Suprapubic skin (tissue), 4 donors: Measurements from ENCODE around the gene P4HB. TPM values are rescaled to one million over a fixed set of nuclear protein-coding genes. Genes with fewer than 3 reads are reported as not detected.

Source experiments
- DNase-seq, 2 donors: peaks; one replicate each; pipeline ENCODE4 v3.0.0-alpha.2; 2019; ENCODE audit warnings: low spot score in 2 of 2
- H3K27ac ChIP-seq: fragments of 200-600 bp; sonication (generic); one replicate; pipeline ENCODE4 v1.5.1; 2019
- H3K27me3 ChIP-seq: fragments of 200-600 bp; sonication (generic); one replicate; pipeline ENCODE4 v1.5.1; 2019
- H3K36me3 ChIP-seq: fragments of 200-600 bp; sonication (generic); one replicate; pipeline ENCODE4 v1.5.1; 2019
- H3K4me1 ChIP-seq: fragments of 200-600 bp; sonication (generic); one replicate; pipeline ENCODE4 v1.5.1; 2019
- H3K4me3 ChIP-seq: fragments of 200-600 bp; sonication (generic); one replicate; pipeline ENCODE4 v1.5.1; 2019; ENCODE audit warnings: mild to moderate bottlenecking
- H3K9me3 ChIP-seq: fragments of 200-600 bp; sonication (generic); one replicate; pipeline ENCODE4 v1.5.1; 2019
- CTCF ChIP-seq, 2 donors: fragments of 200-600 bp in 1 of 2; fragments of 450-650 bp in 1 of 2; sonication (generic) in 1 of 2; IDR thresholded peaks; one replicate each; pipeline ENCODE4 v1.5.1; 2016 to 2019; ENCODE audit warnings: antibody characterized with exemption in 2 of 2, mild to moderate bottlenecking in 1 of 2, moderate library complexity in 1 of 2
- EP300 ChIP-seq: sonication (generic); formaldehyde crosslinking; IDR thresholded peaks from one replicate; pipeline ENCODE4 v1.6.1; 2017; ENCODE audit warnings: antibody characterized with exemption
- POLR2A ChIP-seq, 2 donors: fragments of 450-650 bp; IDR thresholded peaks; one replicate each; pipeline ENCODE4 v1.6.1; 2017; ENCODE audit warnings: antibody characterized with exemption in 2 of 2, mild to moderate bottlenecking in 2 of 2, moderate library complexity in 2 of 2
- POLR2AphosphoS5 ChIP-seq, 3 donors: sonication (generic); formaldehyde crosslinking; IDR thresholded peaks; one replicate each; pipeline ENCODE4 v1.6.1; 2017; ENCODE audit warnings: antibody characterized with exemption in 3 of 3
- WGBS: methylation state at CpG from one replicate; pipeline ENCODE4 v1.1.5; 2018; 5-methylcytosine and 5-hydroxymethylcytosine counted together
- total RNA-seq, 4 donors: library from RNA; depleted of rRNA; stranded (reverse); fragments of >200 nt; gene quantifications; one replicate each; pipeline ENCODE4 v1.1.0, GENCODE V29; 2016

P4HB gene
- total RNA-seq, 4 donors from 2014 or later: 521 to 1,041 (median 898) TPM

- Histone ChIP-seq H3K27me3 (peaks cover 94% of the 10 kb centered on the region), H3K4me3 (peak within 1 kb of the TSS; percentile 46), H3K4me1 (peaks cover 21% of the 10 kb centered on the region), H3K9me3 (no peaks in the 10 kb centered on the region), H3K36me3 (no peaks in the 10 kb centered on the region), H3K27ac (no peak within 1 kb of the TSS)
- TF ChIP-seq POLR2A (IDR thresholded peaks at IDR 0.05): no peak
- WGBS: 4% methylated on average over 14 of the region's 110 CpGs
- DNase-seq: no peak
Measured at GRCh38 chr17:81803728-81804558, 56.4 kb downstream of the P4HB start, which contains the start of gene GCGR. TSS of gene GCGR (plus strand) at chr17:81804150. CDS start at chr17:81809019, 4,869 bp downstream.

GRCh38 chr17:81802856-81803643 is 57.3 kb downstream of the P4HB start:
- no peaks in the 10 kb centered on the region for H3K9me3 ChIP-seq
- TF ChIP-seq POLR2AphosphoS5 (IDR thresholded peaks at IDR 0.05) (no peak), EP300 (no peak), POLR2A (IDR thresholded peaks at IDR 0.05) (no peak), CTCF (IDR thresholded peaks at IDR 0.05) (no peak)
- H3K4me1 ChIP-seq: peaks cover 21% of the 10 kb centered on the region
- no peak for DNase-seq
- H3K27me3 ChIP-seq: peaks cover 85% of the 10 kb centered on the region
- no peak overlapping the region for H3K4me3 ChIP-seq
- no peaks in the 10 kb centered on the region for H3K36me3 ChIP-seq
- 29% methylated on average over 26 of the region's 26 CpGs for WGBS
- H3K27ac ChIP-seq: no peak overlapping the region

GRCh38 chr17:81802048-81802758 is 58.1 kb downstream of the P4HB start:
- Histone ChIP-seq H3K36me3 (no peaks in the 10 kb centered on the region), H3K4me3 (no peak overlapping the region), H3K9me3 (no peaks in the 10 kb centered on the region), H3K27ac (no peak overlapping the region), H3K4me1 (peaks cover 21% of the 10 kb centered on the region), H3K27me3 (peaks cover 77% of the 10 kb centered on the region)
- 96% methylated on average over 7 of the region's 9 CpGs for WGBS
- no peak for DNase-seq
- TF ChIP-seq EP300 (no peak), POLR2A (IDR thresholded peaks at IDR 0.05) (no peak), POLR2AphosphoS5 (IDR thresholded peaks at IDR 0.05) (no peak), CTCF (IDR thresholded peaks at IDR 0.05) (no peak)

- WGBS: 88% methylated on average over 9 of the region's 9 CpGs
- H3K27me3 ChIP-seq: peaks cover 68% of the 10 kb centered on the region
- no peaks in the 10 kb centered on the region for H3K36me3 ChIP-seq
- no peak overlapping the region for H3K4me3 ChIP-seq
- H3K9me3 ChIP-seq: no peaks in the 10 kb centered on the region
- no peak for DNase-seq
- TF ChIP-seq EP300: no peak
- TF ChIP-seq CTCF (IDR thresholded peaks at IDR 0.05): no peak
- no peak for TF ChIP-seq POLR2AphosphoS5 (IDR thresholded peaks at IDR 0.05)
- TF ChIP-seq POLR2A (IDR thresholded peaks at IDR 0.05): no peak
- H3K27ac ChIP-seq: no peak overlapping the region
- H3K4me1 ChIP-seq: peaks cover 21% of the 10 kb centered on the region
Measured at GRCh38 chr17:81801327-81801726, 59.0 kb downstream of the P4HB start.

GRCh38 chr17:81794509-81794908 is 65.8 kb downstream of the P4HB start:
- no peaks in the 10 kb centered on the region for H3K36me3 ChIP-seq
- peaks cover 20% of the 10 kb centered on the region for H3K27me3 ChIP-seq
- no peak overlapping the region for H3K27ac ChIP-seq
- H3K4me3 ChIP-seq: no peak overlapping the region
- no peaks in the 10 kb centered on the region for H3K9me3 ChIP-seq
- H3K4me1 ChIP-seq: peaks cover 8% of the 10 kb centered on the region
- TF ChIP-seq CTCF (IDR thresholded peaks at IDR 0.05) (no peak), POLR2A (IDR thresholded peaks at IDR 0.05) (no peak), EP300 (no peak), POLR2AphosphoS5 (IDR thresholded peaks at IDR 0.05) (no peak)
- WGBS: 39% methylated on average over 8 of the region's 8 CpGs
- DNase-seq: no peak
